Stimulated activated naive CD4-positive, alpha-beta T cell (primary cell): ENCODE results near the gene PARN.
"Not testable (repeated sequence)": the region's sequence is repeated elsewhere in the genome, so short reads cannot be mapped to it uniquely, and the experiment has no call there.

Experiments used
- DNase-seq, 6 experiments: peaks; one replicate each; lab custom pipeline; 2025; lab: John Stamatoyannopoulos, UW

The PARN gene

GRCh38 chr16:14574698-14575415 is 55.2 kb downstream of the PARN start:
- not testable (repeated sequence) for DNase-seq

GRCh38 chr16:14572535-14572934 is 57.5 kb downstream of the PARN start:
- no peak for DNase-seq

- DNase-seq = no peak
Observed at GRCh38 chr16:14569213-14569612, 60.8 kb downstream of the PARN start.

DNA sequence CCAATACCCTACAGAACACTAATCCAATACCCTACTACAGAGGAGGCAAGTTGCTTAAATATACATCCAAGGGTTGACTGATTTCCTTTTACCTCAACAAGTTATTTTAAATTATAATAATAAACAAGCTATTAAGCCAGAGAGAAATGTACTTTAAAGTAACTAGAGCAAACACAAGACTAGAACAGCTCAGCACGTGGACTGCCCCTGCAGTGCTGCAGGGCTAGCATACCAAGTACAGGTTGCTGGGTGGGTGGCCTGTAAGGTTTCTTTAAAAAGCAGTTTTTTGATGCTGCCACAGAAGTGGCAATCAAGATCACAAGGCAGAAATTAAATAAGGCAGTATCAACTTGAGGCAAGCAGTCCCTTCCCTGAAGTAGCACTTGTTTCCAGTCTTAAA is 63.5 kb downstream of the PARN start:
- no peak for DNase-seq

DNA sequence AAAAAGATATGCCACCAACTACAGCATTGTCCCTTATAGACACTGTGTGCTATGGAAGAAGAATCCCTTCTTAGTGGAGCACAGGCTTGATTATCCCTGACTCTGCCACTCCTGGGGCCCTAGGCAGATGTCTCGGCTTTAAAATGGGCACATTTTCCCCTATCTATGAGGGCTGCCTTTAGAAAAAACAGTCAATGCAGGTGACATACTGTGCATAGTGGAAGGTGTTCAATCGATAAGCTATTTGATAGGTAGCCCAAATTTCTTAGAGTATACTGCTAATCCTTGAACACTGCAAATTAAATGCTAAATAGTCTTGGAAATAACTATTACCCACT is 64.4 kb downstream of the PARN start:
- no peak for DNase-seq

GRCh38 chr16:14564861-14565687 is 65.0 kb downstream of the PARN start:
- no peak for DNase-seq

GRCh38 chr16:14564323-14564722 is 65.7 kb downstream of the PARN start:
- DNase-seq = no peak

DNA sequence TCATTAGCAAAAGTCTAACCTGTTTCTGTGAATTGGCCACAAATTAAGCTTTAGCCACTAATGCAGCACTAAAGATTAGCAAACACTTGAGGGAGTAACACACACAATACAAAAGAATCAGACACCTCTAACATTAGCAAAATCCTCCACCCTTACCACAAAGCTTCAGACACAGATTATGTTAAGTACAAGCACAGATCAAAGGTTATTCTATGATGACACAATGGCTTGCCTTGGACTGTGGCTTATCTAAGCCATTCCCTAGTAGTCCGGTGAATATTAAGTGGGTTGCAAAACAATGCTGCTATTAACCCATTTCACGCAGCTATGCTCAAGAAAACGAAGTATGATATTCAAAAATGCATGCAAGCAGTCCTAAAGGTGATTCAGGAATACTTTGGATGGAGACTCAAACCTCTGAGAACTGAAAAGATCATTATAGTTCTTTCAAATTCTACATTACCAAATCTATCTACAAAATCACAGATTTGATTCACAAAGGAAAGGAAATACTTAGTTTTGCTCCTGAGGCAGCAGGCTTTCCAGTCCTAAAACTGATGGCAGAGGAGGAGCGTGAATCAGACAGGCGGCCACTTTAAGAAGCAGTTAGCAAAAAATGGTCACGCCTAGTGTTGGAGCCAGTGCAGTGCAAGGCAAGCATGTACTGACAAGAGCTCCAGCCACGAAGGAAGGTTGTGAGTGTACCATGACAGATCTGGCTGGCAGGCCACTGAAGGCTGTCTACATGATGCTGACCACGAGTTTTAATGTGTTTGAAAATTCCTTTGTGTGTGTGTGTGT is 67.2 kb downstream of the PARN start:
- no peak for DNase-seq

- DNase-seq = no peak
Observed at GRCh38 chr16:14560523-14560922, 69.5 kb downstream of the PARN start.

GRCh38 chr16:14559809-14560241 is 70.2 kb downstream of the PARN start:
- DNase-seq = no peak

DNA sequence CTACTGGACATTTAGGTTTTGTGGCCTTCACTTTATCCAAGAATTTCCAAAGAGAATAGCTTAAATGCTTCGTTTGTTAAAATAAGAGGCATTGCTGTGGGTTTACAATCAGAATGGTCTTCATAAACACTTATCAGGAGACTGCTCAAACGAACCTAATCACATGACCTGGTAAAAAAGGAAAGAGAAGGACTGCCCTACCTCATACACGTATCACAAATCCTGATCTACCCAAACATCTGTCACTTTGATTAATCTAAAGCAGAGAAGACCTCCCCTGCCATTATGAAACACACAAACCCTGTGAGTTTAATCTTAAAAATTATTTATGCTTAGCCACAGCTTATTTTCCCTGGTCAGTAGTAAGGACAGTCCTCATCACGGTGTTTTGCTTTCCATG is 76.6 kb downstream of the PARN start:
- DNase-seq = no peak

DNA sequence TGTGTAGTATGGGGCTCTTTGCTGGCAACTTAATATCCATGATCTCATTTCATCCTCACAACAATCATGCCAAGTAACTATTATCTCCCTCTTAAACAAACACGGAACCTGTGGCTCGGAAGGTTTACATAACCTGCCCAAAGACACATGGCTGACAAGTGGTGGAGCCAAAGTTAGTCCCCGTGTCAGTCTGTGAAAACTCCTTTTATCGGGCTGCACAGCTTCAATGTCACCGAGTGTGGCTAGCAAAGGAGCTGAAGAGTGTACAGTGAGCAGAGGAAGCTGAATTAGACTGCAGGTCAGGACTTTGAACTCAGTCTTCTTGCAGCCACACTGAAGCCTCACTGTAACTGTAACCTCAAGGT is 80.3 kb downstream of the PARN start:
- no peak for DNase-seq

- DNase-seq = no peak
Observed at GRCh38 chr16:14548933-14549788, 80.9 kb downstream of the PARN start.

DNA sequence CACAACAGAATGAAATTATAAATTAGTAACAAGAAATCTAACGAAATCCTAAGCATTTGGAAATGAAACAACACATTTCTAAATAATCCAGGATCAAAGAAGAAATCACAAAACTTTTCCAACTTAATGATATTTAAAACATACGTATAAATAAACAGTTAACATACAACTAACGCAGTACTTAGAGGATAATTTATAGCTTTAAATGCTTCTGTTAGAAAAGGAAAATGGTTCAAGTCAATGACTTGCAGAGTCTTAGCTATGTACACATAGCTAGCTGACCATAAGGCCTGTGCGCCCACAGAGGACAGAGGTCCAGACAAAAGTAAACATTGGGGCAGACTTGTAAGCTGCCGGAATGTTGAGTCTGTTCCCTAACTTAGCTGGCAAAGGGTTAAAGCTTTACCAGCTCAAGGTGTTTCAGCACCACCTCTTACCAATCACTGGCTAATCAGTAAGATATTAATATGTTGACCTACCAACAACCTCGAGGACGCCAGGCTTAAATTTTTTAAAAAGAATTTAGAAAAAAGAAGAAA is 84.6 kb downstream of the PARN start:
- DNase-seq = no peak

- not testable (repeated sequence) for DNase-seq
Observed at GRCh38 chr16:14544846-14545245, 85.2 kb downstream of the PARN start.

DNA sequence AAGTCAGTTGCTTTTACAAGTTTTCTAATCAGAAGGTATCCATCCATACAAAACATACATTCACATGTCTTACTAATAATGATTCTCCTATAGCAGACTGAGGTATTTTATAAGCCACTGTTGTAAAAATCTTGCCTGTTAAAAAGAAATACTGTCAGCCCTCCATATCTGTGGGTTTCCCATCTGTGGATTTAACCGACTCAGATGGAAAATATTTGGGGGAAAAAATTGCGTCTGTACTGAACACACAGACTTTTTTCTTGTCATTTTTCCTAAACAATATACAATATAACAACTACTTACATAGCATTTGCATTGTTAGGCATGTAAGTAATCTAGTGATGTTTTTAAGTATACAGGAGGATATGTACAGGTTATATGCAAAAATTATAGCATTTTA is 90.4 kb downstream of the PARN start:
- no peak for DNase-seq

- DNase-seq = no peak
Observed at GRCh38 chr16:14539156-14539555, 90.9 kb downstream of the PARN start.

GRCh38 chr16:14538604-14539003 is 91.5 kb downstream of the PARN start:
- DNase-seq = no peak

DNA sequence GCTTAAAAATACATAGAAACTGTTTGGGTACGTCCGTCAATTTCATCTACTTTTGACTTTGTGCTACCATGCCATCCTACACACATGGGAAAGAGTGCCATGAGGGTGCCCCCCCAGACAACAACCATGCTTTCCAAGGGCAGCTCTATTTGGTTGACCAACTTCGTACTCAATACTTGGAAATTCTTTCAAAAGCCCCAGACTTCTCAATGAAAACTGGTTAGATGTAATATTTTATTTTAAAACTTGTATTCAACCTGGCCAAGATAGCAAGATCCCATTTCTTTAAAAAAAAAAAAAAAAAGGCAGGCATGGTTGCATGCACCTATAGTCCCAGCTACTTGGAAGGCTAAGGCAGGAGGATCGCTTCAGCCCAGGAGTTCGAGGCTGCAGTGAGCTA is 98.4 kb downstream of the PARN start:
- no peak for DNase-seq

DNA sequence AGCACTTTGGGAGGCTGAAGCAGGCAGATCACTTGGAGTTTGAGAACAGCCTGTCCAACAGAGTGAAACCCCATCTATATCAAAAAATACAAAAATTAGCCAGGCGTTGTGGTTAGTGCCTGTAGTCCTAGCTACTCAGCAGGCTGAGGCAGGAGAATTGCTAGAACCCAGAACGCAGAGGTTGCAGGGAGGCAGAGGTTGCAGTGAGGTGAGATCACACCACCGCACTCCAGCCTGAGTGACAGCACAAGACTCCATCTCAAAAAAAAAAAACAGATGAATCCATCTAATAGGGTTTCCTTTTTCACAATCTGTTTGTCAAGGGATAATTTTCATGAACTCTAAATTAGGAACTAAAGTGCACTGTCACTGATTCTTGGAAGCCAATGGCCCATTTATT is 99.0 kb downstream of the PARN start:
- no peak for DNase-seq

DNA sequence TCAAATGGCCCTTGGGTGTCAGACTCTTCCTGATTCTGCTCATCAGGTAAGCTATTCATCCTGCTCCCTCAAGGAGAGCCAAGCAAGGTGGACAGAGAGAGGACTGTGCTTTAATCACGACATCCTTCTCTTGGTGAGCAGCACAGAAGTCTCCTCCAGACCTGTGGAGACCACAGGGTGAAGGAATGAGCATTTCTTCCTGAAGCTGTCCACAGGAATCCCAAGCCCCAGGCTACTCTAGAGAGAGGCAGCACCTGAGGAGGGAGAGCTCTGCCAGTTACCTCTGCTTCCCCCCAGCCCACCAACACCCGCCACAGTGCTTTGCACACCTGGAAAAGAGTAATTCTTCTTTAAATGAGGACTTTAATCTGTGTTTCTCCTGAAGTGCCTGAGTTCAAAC is 100.0 kb downstream of the PARN start:
- DNase-seq = no peak
